Neutrophil (primary cell): Measurements from ENCODE around the gene PRPSAP2.

ENCODE experiments used
- H3K27ac ChIP-seq: fragments of 200-600 bp; sonication (generic); 2 replicates; pipeline ENCODE4 v1.5.1; 2016; ENCODE audit warnings: mild to moderate bottlenecking, moderate library complexity
- H3K27me3 ChIP-seq: fragments of 200-600 bp; sonication (generic); 2 replicates; pipeline ENCODE4 v1.6.0; 2016; ENCODE audit warnings: mild to moderate bottlenecking
- H3K36me3 ChIP-seq: fragments of 200-600 bp; sonication (generic); 2 replicates; pipeline ENCODE4 v1.5.1; 2017
- H3K4me1 ChIP-seq, 2 experiments: fragments of 200-600 bp in 1 of 2; sonication (generic) in 1 of 2; 1 replicate in 1 of 2; 2 replicates in 1 of 2; pipeline versions ENCODE4 v1.5.1 to v1.6.1; 2013 to 2016; ENCODE audit warnings: low read depth in 1 of 2, low read length in 1 of 2, mild to moderate bottlenecking in 1 of 2, moderate library complexity in 1 of 2; ENCODE audit not compliant: control insufficient read depth in 1 of 2, insufficient read depth in 1 of 2
- H3K4me3 ChIP-seq, 2 experiments: fragments of 200-600 bp in 1 of 2; sonication (generic) in 1 of 2; 1 replicate in 1 of 2; 2 replicates in 1 of 2; pipeline ENCODE4 v1.5.1; 2013 to 2016; ENCODE audit warnings: low read depth in 1 of 2, low read length in 1 of 2, mild to moderate bottlenecking in 1 of 2, moderate library complexity in 1 of 2
- H3K9me3 ChIP-seq: fragments of 200-600 bp; sonication (generic); 2 replicates; pipeline ENCODE4 v1.5.1; 2016
- CTCF ChIP-seq: fragments of 200-600 bp; sonication (generic); IDR thresholded peaks from 2 replicates; pipeline ENCODE4 v1.5.1; 2016; ENCODE audit warnings: antibody characterized with exemption

The PRPSAP2 gene

DNA sequence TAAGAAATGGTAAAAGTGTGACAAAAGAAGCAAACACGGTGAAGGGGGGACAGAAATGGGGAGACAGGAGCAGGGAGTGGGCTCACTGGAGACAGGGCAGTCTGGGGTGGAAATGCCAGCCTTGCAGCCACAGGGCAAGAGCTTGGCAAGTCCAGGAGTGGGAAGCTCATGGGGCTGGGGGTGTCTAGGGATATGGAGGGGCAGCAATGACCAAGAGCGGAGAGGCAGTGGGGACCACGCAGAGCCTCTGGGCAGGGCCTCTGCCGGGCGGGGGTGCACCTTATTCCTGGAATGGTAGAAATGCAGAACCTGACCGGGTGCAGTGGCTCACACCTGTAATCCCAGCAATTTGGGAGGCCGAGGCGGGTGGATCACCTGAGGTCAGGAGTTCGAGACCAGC lies 106.6 kb downstream of the PRPSAP2 start:
- Histone ChIP-seq H3K27me3 (no peaks in the 10 kb centered on the region), H3K36me3 (no peaks in the 10 kb centered on the region), H3K9me3 (no peaks in the 10 kb centered on the region), H3K27ac (no peak overlapping the region), H3K4me1 (peaks cover 27 to 33% of the 10 kb centered on the region in 2 experiments), H3K4me3 (no peak overlapping the region)
- no peak for TF ChIP-seq CTCF

- H3K36me3 ChIP-seq: no peaks in the 10 kb centered on the region
- no peak overlapping the region for H3K27ac ChIP-seq
- H3K27me3 ChIP-seq: no peaks in the 10 kb centered on the region
- H3K4me1 ChIP-seq: peaks cover 36 to 43% of the 10 kb centered on the region in 2 experiments
- no peak for TF ChIP-seq CTCF
- no peaks in the 10 kb centered on the region for H3K9me3 ChIP-seq
- no peak overlapping the region for H3K4me3 ChIP-seq
Observed at GRCh38 chr17:18965530-18966236, 107.8 kb downstream of the PRPSAP2 start.

DNA sequence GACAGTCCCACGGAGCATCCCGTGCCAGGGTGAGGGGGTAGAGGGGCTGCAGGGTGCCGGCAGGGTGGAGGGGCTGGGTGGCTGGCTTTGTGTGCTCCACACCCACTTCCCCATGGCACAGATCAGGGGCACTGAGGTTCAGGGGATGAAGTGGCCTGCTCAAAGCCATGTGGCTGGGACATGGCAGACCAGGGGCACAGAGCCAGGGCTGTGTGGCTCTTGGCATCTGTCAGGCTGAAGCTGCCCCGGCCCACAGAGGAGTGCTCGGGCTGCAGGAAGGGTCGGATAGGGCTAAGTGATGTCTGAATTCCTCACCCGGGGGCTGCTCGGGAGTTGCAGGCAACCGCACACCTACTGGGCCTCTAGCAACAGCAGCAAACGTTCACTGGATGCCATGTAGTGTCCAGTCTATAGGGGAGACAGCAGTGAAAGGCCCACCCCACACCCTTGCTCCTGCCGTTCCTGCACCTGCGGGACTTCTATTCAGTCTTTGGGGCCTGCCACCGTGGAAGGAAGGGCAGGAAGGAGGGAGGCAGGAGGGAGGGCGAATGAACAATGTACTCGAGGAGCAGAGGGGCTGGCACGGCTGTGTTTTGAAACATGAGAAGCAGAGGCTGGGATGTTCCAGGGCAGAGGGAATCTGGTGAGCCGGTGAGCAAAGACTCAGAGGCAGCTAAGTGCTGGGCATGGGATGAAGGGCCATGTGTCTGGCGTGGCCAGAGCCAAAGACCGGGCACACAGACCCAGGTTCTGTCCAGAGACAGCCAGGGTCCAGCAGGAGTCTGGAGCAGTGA lies 109.1 kb downstream of the PRPSAP2 start:
- H3K36me3 ChIP-seq: no peaks in the 10 kb centered on the region
- H3K4me1 ChIP-seq: peaks cover 36 to 43% of the 10 kb centered on the region in 2 experiments
- H3K4me3 ChIP-seq: no peak overlapping the region
- no peaks in the 10 kb centered on the region for H3K9me3 ChIP-seq
- no peak for TF ChIP-seq CTCF
- H3K27me3 ChIP-seq: no peaks in the 10 kb centered on the region
- no peak overlapping the region for H3K27ac ChIP-seq

DNA sequence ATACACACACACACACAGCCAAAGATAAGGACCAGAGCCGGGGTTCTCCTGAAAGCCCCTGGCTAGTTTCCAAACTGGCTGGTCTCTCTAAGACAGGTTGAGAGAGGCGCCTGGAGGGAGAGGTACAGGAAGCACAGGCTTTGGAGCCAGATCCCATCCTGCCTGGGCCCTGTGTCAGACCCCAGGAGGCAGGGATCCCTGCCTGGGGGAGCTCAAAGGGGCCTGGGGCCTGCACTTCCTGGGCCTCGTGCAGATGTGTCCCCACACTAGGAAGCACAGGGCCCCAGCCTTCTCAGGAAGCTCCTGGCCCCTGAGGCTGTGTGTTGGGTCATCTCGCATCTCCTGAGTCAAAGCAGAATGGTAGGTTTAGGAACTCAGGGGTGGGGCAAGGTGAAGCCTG lies 110.0 kb downstream of the PRPSAP2 start:
- peak overlapping the region; percentile 63 for H3K27ac ChIP-seq
- no peaks in the 10 kb centered on the region for H3K9me3 ChIP-seq
- no peaks in the 10 kb centered on the region for H3K27me3 ChIP-seq
- peaks cover 36 to 43% of the 10 kb centered on the region in 2 experiments for H3K4me1 ChIP-seq
- H3K36me3 ChIP-seq: no peaks in the 10 kb centered on the region
- TF ChIP-seq CTCF: no peak
- no peak overlapping the region for H3K4me3 ChIP-seq

DNA sequence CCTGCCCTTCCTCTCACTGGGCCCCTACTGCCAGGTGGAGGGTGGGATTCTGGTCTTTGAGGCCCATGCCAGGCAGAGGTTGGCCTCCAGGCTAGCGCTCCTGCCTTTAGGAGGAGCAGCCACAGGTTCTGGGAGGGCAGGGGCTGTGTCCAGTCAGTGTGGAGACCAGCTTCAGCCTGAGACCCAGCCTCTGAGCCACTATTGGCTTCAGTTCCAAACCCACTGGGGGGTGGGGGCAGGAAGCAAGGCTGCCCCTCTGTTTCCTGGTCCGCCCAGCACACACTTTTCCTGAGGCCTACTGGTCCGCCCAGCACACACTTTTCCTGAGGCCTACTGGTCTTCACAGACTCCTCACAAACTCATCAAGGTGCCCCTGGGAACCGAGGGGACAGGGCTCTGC lies 110.4 kb downstream of the PRPSAP2 start:
- Histone ChIP-seq H3K36me3 (no peaks in the 10 kb centered on the region), H3K9me3 (no peaks in the 10 kb centered on the region), H3K27ac (peak overlapping the region; percentile 63), H3K4me1 (peaks cover 36 to 43% of the 10 kb centered on the region in 2 experiments), H3K4me3 (no peak overlapping the region), H3K27me3 (no peaks in the 10 kb centered on the region)
- TF ChIP-seq CTCF: no peak
